Natural killer cell (primary cell): Measurements from ENCODE around the gene CEBPE. TPM values are rescaled to one million over a fixed set of nuclear protein-coding genes. Genes with fewer than 3 reads are reported as not detected.

Experiments used
- ATAC-seq, 3 donors: fragments of 150-1000 bp in 2 of 3; fragments of 200-7000 bp in 1 of 3; cut with Tn5 transposase; 1 replicate in 1 of 3; 2 replicates in 2 of 3; pipeline ENCODE4 v1.10.0; 2021; ENCODE audit warnings: mild to moderate bottlenecking in 2 of 3, moderate library complexity in 2 of 3
- DNase-seq, 2 donors: peaks; one replicate each; pipeline versions ENCODE4 v3.0.0 to v3.0.0-alpha.2; 2013 to 2021; ENCODE audit warnings: mixed read lengths in 1 of 2
- H3K27ac ChIP-seq: one replicate; pipeline ENCODE4 v1.5.1; 2013; ENCODE audit warnings: mild to moderate bottlenecking, low read length
- H3K27me3 ChIP-seq: one replicate; pipeline ENCODE4 v1.6.1; 2013; ENCODE audit warnings: low read length; ENCODE audit not compliant: control insufficient read depth, insufficient read depth
- H3K36me3 ChIP-seq: one replicate; pipeline ENCODE4 v1.6.1; 2013; ENCODE audit warnings: low read length; ENCODE audit not compliant: control insufficient read depth, insufficient read depth
- H3K4me1 ChIP-seq: one replicate; pipeline ENCODE4 v1.6.1; 2013; ENCODE audit warnings: low read length; ENCODE audit not compliant: control insufficient read depth, insufficient read depth
- H3K4me3 ChIP-seq: one replicate; pipeline ENCODE4 v1.5.1; 2013; ENCODE audit warnings: low read length
- H3K9me3 ChIP-seq: one replicate; pipeline ENCODE4 v1.6.1; 2013; ENCODE audit warnings: low read length; ENCODE audit not compliant: control insufficient read depth, insufficient read depth
- H3K27ac Mint-ChIP-seq, 2 donors: one replicate each; pipeline ENCODE4 v1.8.0; 2022; ENCODE audit warnings: mild to moderate bottlenecking in 2 of 2, mixed read lengths in 2 of 2, moderate library complexity in 1 of 2
- H3K27me3 Mint-ChIP-seq, 2 donors: one replicate each; pipeline ENCODE4 v1.8.0; 2022; ENCODE audit warnings: low read depth in 2 of 2, mixed read lengths in 2 of 2
- H3K36me3 Mint-ChIP-seq: one replicate; pipeline ENCODE4 v1.8.0; 2022; ENCODE audit warnings: mixed read lengths
- H3K4me1 Mint-ChIP-seq, 2 donors: one replicate each; pipeline ENCODE4 v1.8.0; 2022; ENCODE audit warnings: mixed read lengths in 2 of 2
- H3K4me3 Mint-ChIP-seq: one replicate; pipeline ENCODE4 v1.8.0; 2022; ENCODE audit warnings: mild to moderate bottlenecking, moderate library complexity, mixed read lengths
- H3K9me3 Mint-ChIP-seq, 2 donors: one replicate each; pipeline ENCODE4 v1.8.0; 2022; ENCODE audit warnings: mixed read lengths in 2 of 2
- WGBS: methylation state at CpG from one replicate; pipeline ENCODE4 v1.1.7; 2013; ENCODE audit warnings: missing lambda C conversion rate; ENCODE audit not compliant: insufficient coverage; 5-methylcytosine and 5-hydroxymethylcytosine counted together
- intact Hi-C: fragments of 100-400 bp; cut with micrococcal nuclease; formaldehyde crosslinking; loops from one replicate; pipeline ENCODE4 v1.14.2; 2022
- total RNA-seq, 4 donors: library from RNA; stranded (reverse); fragments of 120-200 nt in 1 of 4; gene quantifications; one replicate each; pipeline versions ENCODE4 v1.2.3 to v1.2.4, GENCODE V29; 2013 to 2022
- TF ChIP-seq, protein P1 (sequence below): fragments of 200-600 bp; IDR thresholded peaks from one replicate; pipeline ENCODE4 v1.8.0; 2022; ENCODE audit warnings: antibody characterized with exemption

The CEBPE gene
- total RNA-seq, 3 donors from 2014 or later (not counting 1 experiment from before 2014, with no cell fraction given), result not detected

DNA sequence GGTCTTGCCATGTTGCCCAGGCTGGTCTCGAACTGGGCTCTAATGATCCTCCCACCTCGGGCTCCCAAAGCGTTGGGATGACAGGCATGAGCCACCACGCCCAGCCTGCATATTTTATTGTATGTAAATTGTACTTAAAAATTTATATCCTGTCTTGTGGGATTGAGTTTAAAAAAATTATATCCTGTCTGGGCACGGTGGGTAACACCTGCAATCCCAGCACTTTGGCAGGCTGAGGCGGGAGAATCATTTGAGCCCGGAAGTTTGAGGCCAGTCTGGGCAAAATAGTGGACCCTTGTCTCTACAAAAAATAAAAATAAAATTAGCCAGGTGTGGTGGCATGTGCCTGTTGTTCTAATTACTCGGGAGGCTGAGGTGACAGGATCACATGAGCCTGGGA is 13.9 kb upstream of the CEBPE start:
- no peak overlapping the region for H3K4me3 Mint-ChIP-seq
- Histone ChIP-seq H3K4me1 (no peaks in the 10 kb centered on the region), H3K9me3 (no peaks in the 10 kb centered on the region), H3K36me3 (no peaks in the 10 kb centered on the region), H3K4me3 (no peak overlapping the region), H3K27ac (no peak overlapping the region), H3K27me3 (no peaks in the 10 kb centered on the region)
- ATAC-seq, result no peak
- TF ChIP-seq, protein P1, sequence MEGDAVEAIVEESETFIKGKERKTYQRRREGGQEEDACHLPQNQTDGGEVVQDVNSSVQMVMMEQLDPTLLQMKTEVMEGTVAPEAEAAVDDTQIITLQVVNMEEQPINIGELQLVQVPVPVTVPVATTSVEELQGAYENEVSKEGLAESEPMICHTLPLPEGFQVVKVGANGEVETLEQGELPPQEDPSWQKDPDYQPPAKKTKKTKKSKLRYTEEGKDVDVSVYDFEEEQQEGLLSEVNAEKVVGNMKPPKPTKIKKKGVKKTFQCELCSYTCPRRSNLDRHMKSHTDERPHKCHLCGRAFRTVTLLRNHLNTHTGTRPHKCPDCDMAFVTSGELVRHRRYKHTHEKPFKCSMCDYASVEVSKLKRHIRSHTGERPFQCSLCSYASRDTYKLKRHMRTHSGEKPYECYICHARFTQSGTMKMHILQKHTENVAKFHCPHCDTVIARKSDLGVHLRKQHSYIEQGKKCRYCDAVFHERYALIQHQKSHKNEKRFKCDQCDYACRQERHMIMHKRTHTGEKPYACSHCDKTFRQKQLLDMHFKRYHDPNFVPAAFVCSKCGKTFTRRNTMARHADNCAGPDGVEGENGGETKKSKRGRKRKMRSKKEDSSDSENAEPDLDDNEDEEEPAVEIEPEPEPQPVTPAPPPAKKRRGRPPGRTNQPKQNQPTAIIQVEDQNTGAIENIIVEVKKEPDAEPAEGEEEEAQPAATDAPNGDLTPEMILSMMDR, result no peak
- H3K9me3 Mint-ChIP-seq, result no peaks in the 10 kb centered on the region
- no peaks in the 10 kb centered on the region for H3K36me3 Mint-ChIP-seq
- H3K27me3 Mint-ChIP-seq, result peaks cover 11 to 16% of the 10 kb centered on the region in 2 donors
- intact Hi-C loops, result no loop called here
- 56% methylated on average over 8 of the region's 8 CpGs for WGBS
- H3K27ac Mint-ChIP-seq, result no peak overlapping the region
- no peak for DNase-seq
- no peaks in the 10 kb centered on the region for H3K4me1 Mint-ChIP-seq

DNA sequence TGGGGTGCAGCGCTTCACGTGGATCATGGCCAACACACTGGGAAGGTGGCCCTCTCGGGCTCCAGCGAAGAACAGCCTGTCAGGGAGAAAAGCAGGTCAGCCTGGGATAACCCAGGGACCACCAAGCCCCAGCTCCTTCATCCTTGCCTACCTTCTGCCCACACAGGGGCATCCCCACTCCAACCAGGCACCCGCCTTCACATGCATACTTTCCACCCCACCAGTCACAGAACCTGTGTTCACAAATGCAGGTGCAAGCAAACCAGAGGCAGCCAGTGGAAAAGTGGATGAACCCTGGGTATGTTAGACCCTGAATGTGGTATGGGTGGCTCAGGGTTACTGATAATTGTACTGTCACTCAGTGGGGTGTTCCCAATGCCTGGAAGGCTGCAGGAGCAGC is 12.4 kb upstream of the CEBPE start:
- no peak overlapping the region for H3K4me3 Mint-ChIP-seq
- DNase-seq, result no peak
- Histone ChIP-seq H3K27me3 (no peaks in the 10 kb centered on the region), H3K9me3 (no peaks in the 10 kb centered on the region), H3K27ac (no peak overlapping the region), H3K4me3 (no peak overlapping the region), H3K4me1 (no peaks in the 10 kb centered on the region), H3K36me3 (no peaks in the 10 kb centered on the region)
- no peak overlapping the region for H3K27ac Mint-ChIP-seq
- H3K9me3 Mint-ChIP-seq, result no peaks in the 10 kb centered on the region
- TF ChIP-seq, protein P1, result no peak
- ATAC-seq, result no peak
- H3K4me1 Mint-ChIP-seq, result no peaks in the 10 kb centered on the region
- H3K27me3 Mint-ChIP-seq, result peaks cover 11 to 16% of the 10 kb centered on the region in 2 donors
- 85% methylated on average over 5 of the region's 5 CpGs for whole genome bisulfite sequencing
- intact Hi-C loops, result no loop called here
- no peaks in the 10 kb centered on the region for H3K36me3 Mint-ChIP-seq

DNA sequence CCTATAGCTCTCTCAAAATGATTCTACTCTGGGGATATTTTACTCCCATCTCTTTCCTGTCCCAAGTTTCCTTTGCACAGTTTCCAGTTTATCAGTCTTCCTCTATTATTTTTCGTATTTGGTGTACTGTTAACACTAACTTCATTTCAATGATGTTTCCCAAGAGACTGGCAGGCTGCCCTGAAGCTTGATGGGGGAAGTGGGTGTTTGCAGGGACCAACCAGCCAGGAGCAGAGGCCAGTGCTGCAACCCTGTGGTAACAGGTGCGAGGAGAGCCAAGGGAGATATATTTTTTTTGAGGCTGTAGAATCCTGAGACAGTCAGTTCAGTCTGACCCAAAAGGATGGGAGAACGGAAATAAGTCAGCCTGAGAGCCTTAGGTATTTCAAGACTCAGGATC is 11.8 kb upstream of the CEBPE start:
- H3K9me3 Mint-ChIP-seq, result no peaks in the 10 kb centered on the region
- H3K27me3 Mint-ChIP-seq, result peaks cover 11 to 16% of the 10 kb centered on the region in 2 donors
- H3K4me1 ChIP-seq, result no peaks in the 10 kb centered on the region
- no peak overlapping the region for H3K27ac ChIP-seq
- H3K4me3 Mint-ChIP-seq, result no peak overlapping the region
- no peaks in the 10 kb centered on the region for H3K36me3 ChIP-seq
- no peak overlapping the region for H3K27ac Mint-ChIP-seq
- ATAC-seq (no peak), DNase-seq (no peak)
- WGBS, result 50% methylated on average over 2 of the region's 3 CpGs
- no peaks in the 10 kb centered on the region for H3K9me3 ChIP-seq
- no peaks in the 10 kb centered on the region for H3K36me3 Mint-ChIP-seq
- no peaks in the 10 kb centered on the region for H3K27me3 ChIP-seq
- intact Hi-C loops, result no loop called here
- no peaks in the 10 kb centered on the region for H3K4me1 Mint-ChIP-seq
- H3K4me3 ChIP-seq, result no peak overlapping the region
- TF ChIP-seq, protein P1, result no peak

DNA sequence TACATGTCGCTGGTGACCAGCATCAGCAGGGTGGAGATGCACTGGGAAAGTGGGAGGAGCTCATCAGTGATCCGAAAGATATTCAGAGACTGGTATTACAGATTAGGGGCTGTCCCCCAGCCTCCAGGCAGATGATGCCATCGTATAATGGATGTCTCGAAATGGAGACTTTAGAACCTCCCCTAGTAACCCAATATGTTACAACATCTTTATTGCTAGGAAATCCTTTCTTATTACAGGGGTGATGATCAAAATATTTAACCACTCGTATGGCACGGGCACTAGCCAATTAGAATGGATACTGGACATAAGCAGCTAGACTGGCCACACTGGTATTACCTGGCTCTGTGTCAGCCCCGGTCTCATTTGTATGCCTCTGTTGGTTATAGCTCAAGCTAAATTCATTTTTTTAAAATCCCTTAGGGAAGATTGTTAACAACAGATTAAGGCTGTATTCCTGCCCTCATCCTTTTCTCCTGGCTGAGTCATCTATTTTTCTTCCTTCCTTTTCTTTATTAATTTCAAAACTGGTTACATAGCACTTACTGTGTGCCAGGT is 10.8 kb upstream of the CEBPE start:
- peaks cover 11 to 16% of the 10 kb centered on the region in 2 donors for H3K27me3 Mint-ChIP-seq
- Histone ChIP-seq H3K27me3 (no peaks in the 10 kb centered on the region), H3K4me1 (no peaks in the 10 kb centered on the region), H3K36me3 (no peaks in the 10 kb centered on the region), H3K9me3 (no peaks in the 10 kb centered on the region), H3K27ac (no peak overlapping the region), H3K4me3 (no peak overlapping the region)
- TF ChIP-seq, protein P1, result no peak
- DNase-seq (no peak), ATAC-seq (no peak)
- intact Hi-C loops, result no loop called here
- H3K36me3 Mint-ChIP-seq, result no peaks in the 10 kb centered on the region
- H3K27ac Mint-ChIP-seq, result no peak overlapping the region
- no peaks in the 10 kb centered on the region for H3K4me1 Mint-ChIP-seq
- 83% methylated on average over 7 of the region's 7 CpGs for WGBS
- no peak overlapping the region for H3K4me3 Mint-ChIP-seq
- no peaks in the 10 kb centered on the region for H3K9me3 Mint-ChIP-seq
